ENCODE results near the gene PHF5A.

- TF ChIP-seq, protein P1, sequence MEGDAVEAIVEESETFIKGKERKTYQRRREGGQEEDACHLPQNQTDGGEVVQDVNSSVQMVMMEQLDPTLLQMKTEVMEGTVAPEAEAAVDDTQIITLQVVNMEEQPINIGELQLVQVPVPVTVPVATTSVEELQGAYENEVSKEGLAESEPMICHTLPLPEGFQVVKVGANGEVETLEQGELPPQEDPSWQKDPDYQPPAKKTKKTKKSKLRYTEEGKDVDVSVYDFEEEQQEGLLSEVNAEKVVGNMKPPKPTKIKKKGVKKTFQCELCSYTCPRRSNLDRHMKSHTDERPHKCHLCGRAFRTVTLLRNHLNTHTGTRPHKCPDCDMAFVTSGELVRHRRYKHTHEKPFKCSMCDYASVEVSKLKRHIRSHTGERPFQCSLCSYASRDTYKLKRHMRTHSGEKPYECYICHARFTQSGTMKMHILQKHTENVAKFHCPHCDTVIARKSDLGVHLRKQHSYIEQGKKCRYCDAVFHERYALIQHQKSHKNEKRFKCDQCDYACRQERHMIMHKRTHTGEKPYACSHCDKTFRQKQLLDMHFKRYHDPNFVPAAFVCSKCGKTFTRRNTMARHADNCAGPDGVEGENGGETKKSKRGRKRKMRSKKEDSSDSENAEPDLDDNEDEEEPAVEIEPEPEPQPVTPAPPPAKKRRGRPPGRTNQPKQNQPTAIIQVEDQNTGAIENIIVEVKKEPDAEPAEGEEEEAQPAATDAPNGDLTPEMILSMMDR (IDR thresholded peaks at IDR 0.05; ENCODE audit: low read length) = no peak
- no peak for TF ChIP-seq EZH2 (IDR thresholded peaks at IDR 0.05; ENCODE audit: borderline replicate concordance, low read length)
Measured at GRCh38 chr22:41442240-41442792, 26.2 kb downstream of the PHF5A start.
